ENCODE results near the gene ARL15. TPM values are rescaled to one million over a fixed set of nuclear protein-coding genes. Genes with fewer than 3 reads are reported as not detected.

The ARL15 gene
- total RNA-seq, 1 donor: 22.0 TPM

- H3K4me3 ChIP-seq (ENCODE audit: low read depth, low read length): no peak overlapping the region
- TF ChIP-seq CTCF (IDR thresholded peaks at IDR 0.05; ENCODE audit: insufficient read depth, low read length): no peak
- peak; percentile 67 for DNase-seq (ENCODE audit: low read depth)
Measured at GRCh38 chr5:54159893-54160195, 150.5 kb downstream of the ARL15 start.

DNA sequence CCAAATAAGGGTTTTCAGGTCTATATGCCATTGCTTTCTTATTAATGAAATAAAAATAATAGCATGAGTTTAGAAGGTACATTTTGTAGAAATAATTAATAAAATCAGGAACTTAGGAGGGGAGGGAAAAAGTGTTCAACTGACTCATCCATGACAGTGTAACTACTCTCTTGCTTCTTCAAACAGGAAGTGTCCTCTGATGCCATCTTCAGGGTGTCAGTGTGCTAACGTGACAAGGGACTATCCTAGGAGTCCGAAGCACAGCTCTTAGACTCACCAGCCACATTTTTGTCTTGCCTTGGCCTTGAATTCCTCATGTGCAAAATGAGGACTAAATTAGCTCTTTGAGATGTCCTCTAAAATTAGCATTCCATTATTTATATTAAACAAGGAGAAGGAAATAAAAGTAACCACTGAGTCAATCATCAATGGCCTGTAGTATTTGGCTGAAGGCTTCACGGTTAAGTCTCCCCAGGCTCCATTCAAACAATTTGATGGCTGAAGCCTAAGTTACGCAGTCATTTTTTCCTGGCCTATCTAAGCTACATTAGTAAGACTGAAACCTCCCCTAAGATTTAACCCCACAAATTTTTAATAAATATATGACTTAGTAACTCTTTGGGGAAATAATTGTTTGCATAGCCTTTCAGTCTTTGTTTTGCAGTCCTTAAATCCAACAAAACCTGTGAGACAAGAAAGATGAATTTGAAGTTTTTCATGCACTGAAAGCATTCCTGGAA is 151.1 kb downstream of the ARL15 start:
- no peak overlapping the region for H3K4me3 ChIP-seq (ENCODE audit: low read depth, low read length)
- DNase-seq (ENCODE audit: low read depth): no peak
- TF ChIP-seq CTCF (IDR thresholded peaks at IDR 0.05; ENCODE audit: insufficient read depth, low read length): no peak

DNA sequence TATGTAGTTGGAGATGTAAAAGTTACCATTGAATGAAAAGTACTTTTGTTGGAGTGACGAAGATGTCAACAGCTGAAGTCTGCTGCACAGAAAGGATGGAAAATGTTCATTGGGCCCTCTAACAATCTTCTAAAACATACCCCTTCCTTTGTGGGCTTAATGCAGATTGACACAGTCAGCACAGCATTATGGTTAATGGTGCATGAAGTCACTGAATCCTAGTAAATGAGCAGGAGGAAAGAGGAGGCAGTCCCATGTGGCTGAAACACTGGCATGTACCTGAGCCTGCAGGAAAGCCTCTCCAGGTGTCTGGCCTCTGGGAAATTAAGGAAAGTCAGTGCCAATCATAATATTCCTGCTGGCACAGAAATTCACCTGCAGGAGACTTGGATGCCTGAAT is 153.8 kb downstream of the ARL15 start:
- no peak overlapping the region for H3K4me3 ChIP-seq (ENCODE audit: low read depth, low read length)
- DNase-seq (ENCODE audit: low read depth): no peak
- TF ChIP-seq CTCF (IDR thresholded peaks at IDR 0.05; ENCODE audit: insufficient read depth, low read length): no peak

DNA sequence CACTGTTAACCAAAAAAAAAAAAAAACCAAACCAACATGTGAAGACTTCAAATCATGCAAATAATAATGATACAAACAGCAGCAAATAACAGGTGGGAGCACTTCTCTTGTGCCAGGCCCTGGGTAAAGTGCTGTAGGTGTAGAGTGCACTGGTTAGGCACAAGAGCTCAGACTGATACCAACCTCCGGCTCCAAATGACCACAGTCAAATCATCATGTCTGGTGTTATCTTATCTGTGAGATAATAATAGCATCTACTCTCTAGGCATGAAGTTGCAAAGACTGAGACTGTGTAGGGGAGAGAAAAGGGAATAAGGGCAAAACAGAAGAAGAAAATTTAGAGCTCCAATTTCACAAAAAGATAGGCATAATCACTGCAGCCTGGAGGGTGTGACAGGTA is 159.5 kb downstream of the ARL15 start:
- H3K4me3 ChIP-seq (ENCODE audit: low read depth, low read length): no peak overlapping the region

DNA sequence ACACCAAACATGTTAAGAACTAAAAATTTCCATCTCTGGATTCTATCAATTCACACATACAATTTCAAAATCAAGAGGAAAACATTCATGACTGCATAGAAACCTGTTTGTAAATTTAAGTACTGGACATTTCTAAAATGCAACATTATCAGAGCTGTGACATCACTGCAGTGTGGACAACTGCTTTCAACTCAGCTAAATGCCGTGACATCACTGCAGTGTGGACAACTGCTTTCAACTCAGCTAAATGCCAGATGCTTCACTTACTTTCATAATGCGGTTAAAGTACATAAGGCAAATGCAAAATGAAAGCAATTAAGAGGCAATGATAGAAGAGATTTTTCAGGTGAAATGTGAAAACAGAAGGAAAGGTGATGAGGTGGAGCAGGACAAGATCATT is 161.5 kb downstream of the ARL15 start:
- no peak overlapping the region for H3K4me3 ChIP-seq (ENCODE audit: low read depth, low read length)
- TF ChIP-seq CTCF (IDR thresholded peaks at IDR 0.05; ENCODE audit: insufficient read depth, low read length): no peak
- no peak for DNase-seq (ENCODE audit: low read depth)

More for the DNA sequence above, 159.5 kb downstream of the ARL15 start:
- DNase-seq (ENCODE audit: low read depth): no peak
- no peak for TF ChIP-seq CTCF (IDR thresholded peaks at IDR 0.05; ENCODE audit: insufficient read depth, low read length)

- TF ChIP-seq CTCF (IDR thresholded peaks at IDR 0.05; ENCODE audit: insufficient read depth, low read length): peak; percentile 47
Measured at GRCh38 chr5:54148067-54148845, 162.1 kb downstream of the ARL15 start.

More at GRCh38 chr5:54148067-54148845, 162.1 kb downstream of the ARL15 start:
- DNase-seq (ENCODE audit: low read depth): peak; percentile 48
- H3K4me3 ChIP-seq (ENCODE audit: low read depth, low read length): no peak overlapping the region
